GM23338 (cell line): ENCODE measurements around the gene SH3GL3. TPM values are rescaled to one million over a fixed set of nuclear protein-coding genes. Genes with fewer than 3 reads are reported as not detected.

Source experiments
- ATAC-seq: fragments of 200-7000 bp; cut with Tn5 transposase; 3 replicates; pipeline ENCODE4 v1.9.1; 2020
- DNase-seq: peaks from one replicate; pipeline ENCODE4 v3.0.0-alpha.2; 2015; ENCODE audit warnings: low spot score
- H2AFZ ChIP-seq: fragments of 200-600 bp; sonication (generic); 2 replicates; pipeline ENCODE4 v1.8.0; 2016; ENCODE audit warnings: antibody characterized with exemption, mild to moderate bottlenecking, moderate library complexity
- H3F3A ChIP-seq: fragments of 200-600 bp; sonication (generic); replicated peaks from 2 replicates; pipeline ENCODE4 v1.8.0; 2017; ENCODE audit warnings: antibody characterized with exemption, mixed run types, low read depth
- H3K27ac ChIP-seq: fragments of 200-600 bp; sonication (generic); 2 replicates; pipeline ENCODE4 v1.6.1; 2016; ENCODE audit warnings: low read depth
- H3K27me3 ChIP-seq: fragments of 200-600 bp; sonication (generic); 2 replicates; pipeline ENCODE4 v1.8.0; 2016; ENCODE audit warnings: mild to moderate bottlenecking, mixed run types, moderate library complexity; ENCODE audit not compliant: insufficient read depth
- H3K36me3 ChIP-seq: fragments of 200-600 bp; sonication (generic); 2 replicates; pipeline ENCODE4 v1.8.0; 2016; ENCODE audit warnings: mild to moderate bottlenecking; ENCODE audit not compliant: insufficient read depth
- H3K4me1 ChIP-seq: fragments of 200-600 bp; sonication (generic); 2 replicates; pipeline ENCODE4 v1.8.0; 2016; ENCODE audit warnings: mild to moderate bottlenecking, moderate library complexity; ENCODE audit not compliant: insufficient read depth
- H3K4me2 ChIP-seq: fragments of 200-600 bp; sonication (generic); 2 replicates; pipeline ENCODE4 v1.7.1; 2017; ENCODE audit warnings: mixed run types
- H3K4me3 ChIP-seq: fragments of 200-600 bp; sonication (generic); 2 replicates; pipeline ENCODE4 v1.6.1; 2016; ENCODE audit warnings: mixed run types
- H3K79me2 ChIP-seq: fragments of 200-600 bp; sonication (generic); replicated peaks from 2 replicates; pipeline ENCODE4 v1.8.0; 2017; ENCODE audit warnings: mild to moderate bottlenecking; ENCODE audit not compliant: insufficient read depth
- H3K9me2 ChIP-seq: fragments of 200-600 bp; sonication (generic); 2 replicates; pipeline ENCODE4 v1.8.0; 2017; ENCODE audit not compliant: insufficient read depth
- H4K20me1 ChIP-seq: fragments of 200-600 bp; sonication (generic); replicated peaks from 2 replicates; pipeline ENCODE4 v1.8.0; 2017; ENCODE audit warnings: mild to moderate bottlenecking; ENCODE audit not compliant: insufficient read depth
- H3K27ac Mint-ChIP-seq: 2 replicates; pipeline ENCODE4 v1.8.0; 2020; ENCODE audit warnings: inconsistent platforms, mild to moderate bottlenecking, moderate library complexity, mixed read lengths
- H3K27me3 Mint-ChIP-seq: 3 replicates; pipeline ENCODE4 v1.8.0; 2022; ENCODE audit warnings: low read depth, mild to moderate bottlenecking, moderate library complexity, mixed read lengths, inconsistent platforms; ENCODE audit not compliant: insufficient read depth, poor library complexity
- H3K36me3 Mint-ChIP-seq: 3 replicates; pipeline ENCODE4 v1.8.0; 2021; ENCODE audit warnings: low read depth, mild to moderate bottlenecking, inconsistent platforms, moderate library complexity, mixed read lengths
- H3K4me1 Mint-ChIP-seq: 3 replicates; pipeline ENCODE4 v1.8.0; 2020; ENCODE audit warnings: mild to moderate bottlenecking, inconsistent platforms, mixed read lengths
- H3K4me3 Mint-ChIP-seq: 3 replicates; pipeline ENCODE4 v1.8.0; 2021; ENCODE audit warnings: moderate library complexity, mild to moderate bottlenecking, inconsistent platforms, mixed read lengths
- H3K9me3 Mint-ChIP-seq: 3 replicates; pipeline ENCODE4 v1.8.0; 2020; ENCODE audit warnings: moderate library complexity, mild to moderate bottlenecking, inconsistent platforms, mixed read lengths
- CREB1 ChIP-seq: fragments of 250-450 bp; sonication (Bioruptor Pico); IDR thresholded peaks from 2 replicates; pipeline ENCODE4 v1.5.0; 2020; ENCODE audit warnings: low read depth, mild to moderate bottlenecking, moderate library complexity
- POLR2AphosphoS5 ChIP-seq: IDR thresholded peaks from 2 replicates; pipeline ENCODE4 v1.6.1; 2016; ENCODE audit warnings: antibody characterized with exemption, low read depth
- STAT1 ChIP-seq: IDR thresholded peaks from one replicate; pipeline ENCODE4 v1.6.1; 2016; ENCODE audit warnings: antibody characterized with exemption; ENCODE audit not compliant: unreplicated experiment
- ZNF331 ChIP-seq: fragments of 250-450 bp; sonication (Bioruptor Pico); IDR thresholded peaks from 2 replicates; pipeline ENCODE4 v1.5.0; 2020; ENCODE audit warnings: low read depth, mild to moderate bottlenecking, moderate library complexity
- polyA plus RNA-seq: library from polyadenylated mRNA; unstranded; fragments of >200 nt; fragmentation: Nextera tagmentation; extraction: Ambion mirVana; gene quantifications from 2 replicates; pipeline ENCODE4 v1.2.1, GENCODE V29; 2016
- total RNA-seq: library from RNA; depleted of rRNA; stranded (reverse); fragments of >200 nt; shearing (Covaris generic); gene quantifications from 2 replicates; pipeline ENCODE4 v1.2.3, GENCODE V29; 2014
- TF ChIP-seq, protein P1 (sequence below): fragments of 250-450 bp; sonication (Bioruptor Pico); IDR thresholded peaks from 2 replicates; pipeline ENCODE4 v1.5.0; 2020; ENCODE audit warnings: mild to moderate bottlenecking, moderate library complexity
- TF ChIP-seq, protein P2 (sequence below): IDR thresholded peaks from 2 replicates; pipeline ENCODE4 v1.6.1; 2016; ENCODE audit warnings: antibody characterized with exemption

SH3GL3 gene
- total and polyA plus RNA-seq, 2 experiments from 2014 or later = 15.9 to 21.1 TPM

DNA sequence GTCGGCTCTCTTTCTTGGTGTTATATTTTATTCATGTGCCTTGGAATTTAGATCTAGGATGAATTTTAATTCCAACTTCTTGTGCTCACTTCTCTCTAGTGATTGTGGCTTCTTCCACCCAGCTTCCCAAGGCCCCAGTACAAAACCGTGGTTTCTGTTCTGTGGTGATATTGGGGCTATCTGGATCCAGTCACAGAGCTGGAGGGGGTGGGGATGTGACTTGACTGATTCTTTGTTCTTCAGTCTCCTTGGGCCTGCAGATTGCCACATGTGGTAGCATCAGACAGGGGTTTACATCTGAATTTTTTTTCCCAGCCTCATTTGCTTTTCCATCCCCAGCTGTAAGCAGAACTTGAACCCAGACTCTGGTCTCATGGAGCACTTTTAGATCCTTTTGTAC lies 108.2 kb downstream of the SH3GL3 start (continued):
- TF ChIP-seq, protein P1, sequence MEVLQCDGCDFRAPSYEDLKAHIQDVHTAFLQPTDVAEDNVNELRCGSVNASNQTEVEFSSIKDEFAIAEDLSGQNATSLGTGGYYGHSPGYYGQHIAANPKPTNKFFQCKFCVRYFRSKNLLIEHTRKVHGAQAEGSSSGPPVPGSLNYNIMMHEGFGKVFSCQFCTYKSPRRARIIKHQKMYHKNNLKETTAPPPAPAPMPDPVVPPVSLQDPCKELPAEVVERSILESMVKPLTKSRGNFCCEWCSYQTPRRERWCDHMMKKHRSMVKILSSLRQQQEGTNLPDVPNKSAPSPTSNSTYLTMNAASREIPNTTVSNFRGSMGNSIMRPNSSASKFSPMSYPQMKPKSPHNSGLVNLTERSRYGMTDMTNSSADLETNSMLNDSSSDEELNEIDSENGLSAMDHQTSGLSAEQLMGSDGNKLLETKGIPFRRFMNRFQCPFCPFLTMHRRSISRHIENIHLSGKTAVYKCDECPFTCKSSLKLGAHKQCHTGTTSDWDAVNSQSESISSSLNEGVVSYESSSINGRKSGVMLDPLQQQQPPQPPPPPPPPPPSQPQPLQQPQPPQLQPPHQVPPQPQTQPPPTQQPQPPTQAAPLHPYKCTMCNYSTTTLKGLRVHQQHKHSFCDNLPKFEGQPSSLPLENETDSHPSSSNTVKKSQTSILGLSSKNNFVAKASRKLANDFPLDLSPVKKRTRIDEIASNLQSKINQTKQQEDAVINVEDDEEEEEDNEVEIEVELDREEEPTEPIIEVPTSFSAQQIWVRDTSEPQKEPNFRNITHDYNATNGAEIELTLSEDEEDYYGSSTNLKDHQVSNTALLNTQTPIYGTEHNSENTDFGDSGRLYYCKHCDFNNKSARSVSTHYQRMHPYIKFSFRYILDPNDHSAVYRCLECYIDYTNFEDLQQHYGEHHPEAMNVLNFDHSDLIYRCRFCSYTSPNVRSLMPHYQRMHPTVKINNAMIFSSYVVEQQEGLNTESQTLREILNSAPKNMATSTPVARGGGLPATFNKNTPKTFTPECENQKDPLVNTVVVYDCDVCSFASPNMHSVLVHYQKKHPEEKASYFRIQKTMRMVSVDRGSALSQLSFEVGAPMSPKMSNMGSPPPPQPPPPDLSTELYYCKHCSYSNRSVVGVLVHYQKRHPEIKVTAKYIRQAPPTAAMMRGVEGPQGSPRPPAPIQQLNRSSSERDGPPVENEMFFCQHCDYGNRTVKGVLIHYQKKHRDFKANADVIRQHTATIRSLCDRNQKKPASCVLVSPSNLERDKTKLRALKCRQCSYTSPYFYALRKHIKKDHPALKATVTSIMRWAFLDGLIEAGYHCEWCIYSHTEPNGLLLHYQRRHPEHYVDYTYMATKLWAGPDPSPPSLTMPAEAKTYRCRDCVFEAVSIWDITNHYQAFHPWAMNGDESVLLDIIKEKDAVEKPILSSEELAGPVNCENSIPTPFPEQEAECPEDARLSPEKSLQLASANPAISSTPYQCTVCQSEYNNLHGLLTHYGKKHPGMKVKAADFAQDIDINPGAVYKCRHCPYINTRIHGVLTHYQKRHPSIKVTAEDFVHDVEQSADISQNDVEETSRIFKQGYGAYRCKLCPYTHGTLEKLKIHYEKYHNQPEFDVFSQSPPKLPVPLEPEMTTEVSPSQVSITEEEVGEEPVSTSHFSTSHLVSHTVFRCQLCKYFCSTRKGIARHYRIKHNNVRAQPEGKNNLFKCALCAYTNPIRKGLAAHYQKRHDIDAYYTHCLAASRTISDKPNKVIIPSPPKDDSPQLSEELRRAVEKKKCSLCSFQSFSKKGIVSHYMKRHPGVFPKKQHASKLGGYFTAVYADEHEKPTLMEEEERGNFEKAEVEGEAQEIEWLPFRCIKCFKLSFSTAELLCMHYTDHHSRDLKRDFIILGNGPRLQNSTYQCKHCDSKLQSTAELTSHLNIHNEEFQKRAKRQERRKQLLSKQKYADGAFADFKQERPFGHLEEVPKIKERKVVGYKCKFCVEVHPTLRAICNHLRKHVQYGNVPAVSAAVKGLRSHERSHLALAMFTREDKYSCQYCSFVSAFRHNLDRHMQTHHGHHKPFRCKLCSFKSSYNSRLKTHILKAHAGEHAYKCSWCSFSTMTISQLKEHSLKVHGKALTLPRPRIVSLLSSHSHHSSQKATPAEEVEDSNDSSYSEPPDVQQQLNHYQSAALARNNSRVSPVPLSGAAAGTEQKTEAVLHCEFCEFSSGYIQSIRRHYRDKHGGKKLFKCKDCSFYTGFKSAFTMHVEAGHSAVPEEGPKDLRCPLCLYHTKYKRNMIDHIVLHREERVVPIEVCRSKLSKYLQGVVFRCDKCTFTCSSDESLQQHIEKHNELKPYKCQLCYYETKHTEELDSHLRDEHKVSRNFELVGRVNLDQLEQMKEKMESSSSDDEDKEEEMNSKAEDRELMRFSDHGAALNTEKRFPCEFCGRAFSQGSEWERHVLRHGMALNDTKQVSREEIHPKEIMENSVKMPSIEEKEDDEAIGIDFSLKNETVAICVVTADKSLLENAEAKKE (CRISPR knock-in tag) = no peak
- TF ChIP-seq STAT1 = no peak

DNA sequence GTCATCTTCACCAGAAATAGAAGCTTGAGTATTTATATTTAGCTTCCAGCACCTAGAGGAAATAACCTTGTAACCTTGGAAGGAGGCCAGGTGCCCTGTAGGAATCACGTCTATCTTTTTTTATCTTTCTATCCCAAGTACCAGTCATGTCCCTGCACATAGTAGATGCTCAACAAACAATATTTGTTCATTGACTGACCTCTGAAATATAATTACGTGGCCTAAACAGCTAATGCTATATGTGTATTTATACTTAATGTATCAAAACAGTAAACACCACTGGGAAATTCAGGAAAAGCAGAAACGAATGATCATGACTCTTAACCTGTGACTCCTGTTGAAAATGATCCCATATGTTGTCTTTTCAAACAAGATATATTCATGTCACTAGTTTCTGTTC lies 108.9 kb downstream of the SH3GL3 start:
- H3K4me1 Mint-ChIP-seq = peaks cover 17% of the 10 kb centered on the region; the same call in 2 of the 3 replicates
- no peaks in the 10 kb centered on the region for H3K27me3 ChIP-seq
- DNase-seq = no peak
- H3K79me2 ChIP-seq = no peaks in the 10 kb centered on the region
- no peak overlapping the region for H3K4me3 Mint-ChIP-seq
- H3F3A ChIP-seq = no peaks in the 10 kb centered on the region
- no peaks in the 10 kb centered on the region; the same call in 2 of the 3 replicates for H3K9me3 Mint-ChIP-seq
- no peak overlapping the region for H3K27ac Mint-ChIP-seq
- no peak overlapping the region for H3K27ac ChIP-seq
- H3K27me3 Mint-ChIP-seq = peaks cover 4% of the 10 kb centered on the region
- H3K36me3 ChIP-seq = no peaks in the 10 kb centered on the region
- no peaks in the 10 kb centered on the region for H4K20me1 ChIP-seq
- H3K9me2 ChIP-seq = no peaks in the 10 kb centered on the region
- H3K4me1 ChIP-seq = no peaks in the 10 kb centered on the region
- no peaks in the 10 kb centered on the region for H3K36me3 Mint-ChIP-seq
- H2AFZ ChIP-seq = no peak overlapping the region
- no peak overlapping the region for H3K4me2 ChIP-seq
- no peak for ATAC-seq
- no peak overlapping the region for H3K4me3 ChIP-seq
- TF ChIP-seq STAT1 (no peak), CREB1 (CRISPR knock-in tag) (no peak), ZNF331 (CRISPR knock-in tag) (no peak), POLR2AphosphoS5 (no peak)
- TF ChIP-seq, protein P1 (CRISPR knock-in tag) = no peak
- TF ChIP-seq, protein P2, sequence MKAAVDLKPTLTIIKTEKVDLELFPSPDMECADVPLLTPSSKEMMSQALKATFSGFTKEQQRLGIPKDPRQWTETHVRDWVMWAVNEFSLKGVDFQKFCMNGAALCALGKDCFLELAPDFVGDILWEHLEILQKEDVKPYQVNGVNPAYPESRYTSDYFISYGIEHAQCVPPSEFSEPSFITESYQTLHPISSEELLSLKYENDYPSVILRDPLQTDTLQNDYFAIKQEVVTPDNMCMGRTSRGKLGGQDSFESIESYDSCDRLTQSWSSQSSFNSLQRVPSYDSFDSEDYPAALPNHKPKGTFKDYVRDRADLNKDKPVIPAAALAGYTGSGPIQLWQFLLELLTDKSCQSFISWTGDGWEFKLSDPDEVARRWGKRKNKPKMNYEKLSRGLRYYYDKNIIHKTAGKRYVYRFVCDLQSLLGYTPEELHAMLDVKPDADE = no peak
